Ovary (tissue), 9 donors: ENCODE measurements around the gene LRRC63. TPM values are rescaled to one million over a fixed set of nuclear protein-coding genes. Genes with fewer than 3 reads are reported as not detected.

Experiments
- DNase-seq, 5 donors: peaks; one replicate each; pipeline ENCODE4 v3.0.0-alpha.2; 2019 to 2020
- H3K27ac ChIP-seq, 2 donors: fragments of 200-600 bp; one replicate each; pipeline versions ENCODE4 v1.5.1 to v1.8.0; 2019 to 2022
- H3K27me3 ChIP-seq: fragments of 200-600 bp; one replicate; pipeline ENCODE4 v1.8.0; 2022
- H3K36me3 ChIP-seq: fragments of 200-600 bp; sonication (generic); one replicate; pipeline ENCODE4 v1.5.1; 2019
- H3K4me1 ChIP-seq: one replicate; pipeline ENCODE4 v1.8.1; 2013; ENCODE audit warnings: mild to moderate bottlenecking, moderate library complexity; ENCODE audit not compliant: insufficient read depth
- H3K4me3 ChIP-seq: fragments of 200-600 bp; sonication (generic); one replicate; pipeline ENCODE4 v1.5.1; 2017
- H3K9me3 ChIP-seq, 2 donors: fragments of 200-600 bp in 1 of 2; sonication (generic) in 1 of 2; one replicate each; pipeline versions ENCODE4 v1.5.1 to v1.8.1; 2013 to 2019; ENCODE audit warnings: mild to moderate bottlenecking in 1 of 2, moderate library complexity in 1 of 2
- CTCF ChIP-seq, 3 donors: fragments of 450-650 bp in 2 of 3; fragments of 200-600 bp in 1 of 3; IDR thresholded peaks; one replicate each; pipeline versions ENCODE4 v1.5.1 to v1.8.0; 2016 to 2022; ENCODE audit warnings: antibody characterized with exemption in 3 of 3, mild to moderate bottlenecking in 1 of 3
- EP300 ChIP-seq: sonication (generic); formaldehyde crosslinking; IDR thresholded peaks from one replicate; pipeline ENCODE4 v1.6.1; 2017; ENCODE audit warnings: antibody characterized with exemption
- POLR2A ChIP-seq: fragments of 450-650 bp; IDR thresholded peaks from one replicate; pipeline ENCODE4 v1.6.1; 2017; ENCODE audit warnings: antibody characterized with exemption, mild to moderate bottlenecking, moderate library complexity
- WGBS, 3 donors: extraction: QIAGEN DNeasy Blood & Tissue Kit in 1 of 3; methylation state at CpG; one replicate each; pipeline versions ENCODE4 v1.1.5 to v1.1.7; 2013 to 2017; 5-methylcytosine and 5-hydroxymethylcytosine counted together
- intact Hi-C, 4 donors: fragments of 100-400 bp; cut with DNase I; formaldehyde crosslinking; loops; one replicate each; pipeline versions ENCODE4 v1.11.0 to v1.15.1; 2022 to 2023
- polyA plus RNA-seq, 2 donors: library from polyadenylated mRNA; stranded (reverse); fragments of 200-250 nt in 1 of 2; fragments of 350-450 nt in 1 of 2; fragmentation: Illumina TruSeq in 1 of 2; extraction: RNeasy Lipid Tissue Mini Kit (QIAGEN cat#74804) in 1 of 2; gene quantifications; one replicate each; pipeline ENCODE4 v1.2.3, GENCODE V29; 2013 to 2014
- total RNA-seq, 7 donors: library from RNA; depleted of rRNA in 2 of 7; stranded (reverse); fragments of >200 nt in 2 of 7; fragmentation: NEBNext Ultra II Directional in 3 of 7; extraction: Animal tissue kit (Norgen Biotek cat#: 25700) in 3 of 7; gene quantifications; one replicate each; pipeline versions ENCODE4 v1.1.0 to v1.2.4, GENCODE V29; 2016 to 2023
- donor health status: DM: no; HTN: no; CAD: no; lungs with moderate emphysema.
- donor health status: DM: no; HTN: no; CAD: no.
- donor health status: Bipolar disorder and iron deficiency.
- donor health status: DM: yes; HTN: yes; CAD: no.
- donor health status: DM: no; HTN: no; CAD: no.
- donor health status: DM: yes; HTN: yes; CAD: no.

Gene LRRC63
- total and polyA plus RNA-seq, 9 donors: 0.12 to 0.92 (median 0.22) TPM; not detected in 4

DNA sequence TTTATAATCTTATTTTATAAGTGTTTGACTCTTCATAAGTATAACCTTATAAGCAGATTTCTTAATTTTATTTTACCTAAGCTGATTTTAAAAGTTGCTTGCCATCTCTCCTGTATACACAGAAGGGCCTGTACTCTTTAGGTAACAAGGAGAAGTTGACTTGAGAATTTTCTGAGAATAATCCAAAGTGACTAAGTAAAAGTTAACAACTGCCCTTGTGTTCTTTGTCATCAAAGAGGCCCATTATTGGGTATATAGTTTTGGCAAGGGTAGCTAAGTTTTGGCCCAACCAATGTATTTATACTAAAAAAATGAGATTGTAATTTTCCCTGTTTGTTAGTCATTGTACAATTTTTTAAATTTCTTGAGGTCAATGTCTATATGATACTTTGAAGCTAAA is 32.9 kb upstream of the LRRC63 start:
- Histone ChIP-seq H3K4me1 (no peaks in the 10 kb centered on the region), H3K9me3 (no peaks in the 10 kb centered on the region), H3K36me3 (no peaks in the 10 kb centered on the region), H3K27me3 (no peaks in the 10 kb centered on the region), H3K27ac (no peak overlapping the region), H3K4me3 (no peak overlapping the region)
- intact Hi-C loops: no loop called here
- no peak for TF ChIP-seq EP300
- TF ChIP-seq POLR2A: no peak
- no peak for TF ChIP-seq CTCF (IDR thresholded peaks at IDR 0.05)
- no peak for DNase-seq

GRCh38 chr13:46179491-46179908 is 32.2 kb upstream of the LRRC63 start:
- Histone ChIP-seq H3K9me3 (no peaks in the 10 kb centered on the region), H3K4me1 (no peaks in the 10 kb centered on the region), H3K36me3 (no peaks in the 10 kb centered on the region), H3K27me3 (no peaks in the 10 kb centered on the region), H3K4me3 (no peak overlapping the region), H3K27ac (no peak overlapping the region)
- TF ChIP-seq CTCF (IDR thresholded peaks at IDR 0.05) (no peak), POLR2A (no peak), EP300 (no peak)
- DNase-seq: no peak
- intact Hi-C loops: no loop called here
- WGBS, 3 donors: 44 to 58% (median 49%) methylated on average over 3 of the region's 3 CpGs

DNA sequence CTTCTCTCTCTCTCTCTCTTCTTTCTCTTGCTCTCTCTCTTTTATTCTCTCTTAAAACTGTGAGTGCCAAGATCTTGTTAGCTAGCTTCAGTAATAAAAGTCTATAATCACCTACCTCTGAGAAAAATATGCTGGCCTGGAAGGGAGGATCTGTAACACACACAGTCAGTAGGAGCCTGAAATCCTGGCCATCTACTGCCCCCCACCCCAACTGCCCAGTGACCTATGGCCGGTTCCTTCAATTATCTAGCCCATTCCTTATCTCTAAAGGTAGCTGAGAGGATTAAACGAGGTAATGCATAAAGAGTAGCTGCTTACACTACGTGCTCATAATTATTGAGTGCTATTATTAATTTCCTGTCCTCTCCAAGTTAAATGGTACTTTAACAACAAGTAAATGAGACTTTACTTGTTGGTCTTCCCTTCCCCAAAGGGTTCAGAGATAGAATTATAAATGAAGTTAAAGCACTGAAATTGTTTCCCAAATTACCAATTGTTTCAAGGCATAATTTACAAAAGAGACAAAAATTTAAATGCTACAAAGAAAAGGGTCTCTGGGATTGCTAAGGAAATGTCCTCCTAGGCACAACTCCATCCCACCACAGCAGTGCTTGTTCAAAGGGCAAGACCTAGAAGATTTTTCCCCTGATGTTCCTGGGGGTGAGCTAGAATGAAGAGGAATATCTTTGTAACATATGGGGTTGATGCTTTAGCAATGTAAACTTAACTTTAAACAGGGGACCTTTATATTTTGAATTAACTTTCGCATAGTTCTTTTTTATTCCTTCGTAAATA is 31.6 kb upstream of the LRRC63 start:
- no peaks in the 10 kb centered on the region for H3K36me3 ChIP-seq
- H3K9me3 ChIP-seq: no peaks in the 10 kb centered on the region
- no peak for TF ChIP-seq POLR2A
- TF ChIP-seq CTCF (IDR thresholded peaks at IDR 0.05): no peak
- TF ChIP-seq EP300: no peak
- H3K4me1 ChIP-seq: no peaks in the 10 kb centered on the region
- 48 to 59% (median 52%) methylated on average over 5 of the region's 5 CpGs for WGBS, 3 donors
- no peak overlapping the region for H3K4me3 ChIP-seq
- no peaks in the 10 kb centered on the region for H3K27me3 ChIP-seq
- no peak for DNase-seq
- H3K27ac ChIP-seq: no peak overlapping the region
- intact Hi-C loops: no loop called here

GRCh38 chr13:46181377-46181839 is 30.3 kb upstream of the LRRC63 start:
- no peaks in the 10 kb centered on the region for H3K36me3 ChIP-seq
- no peak for TF ChIP-seq EP300
- TF ChIP-seq CTCF (IDR thresholded peaks at IDR 0.05): no peak
- no peak for TF ChIP-seq POLR2A
- WGBS, 3 donors: 86 to 89% (median 87%) methylated on average over 5 of the region's 5 CpGs
- H3K4me3 ChIP-seq: no peak overlapping the region
- no peaks in the 10 kb centered on the region for H3K4me1 ChIP-seq
- no peak for DNase-seq
- no peaks in the 10 kb centered on the region for H3K27me3 ChIP-seq
- no peak overlapping the region for H3K27ac ChIP-seq
- intact Hi-C loops: no loop called here
- no peaks in the 10 kb centered on the region for H3K9me3 ChIP-seq
